A204.1 (cell line): Measurements from ENCODE around the gene VASN.
"Not testable (repeated sequence)": the region's sequence is repeated elsewhere in the genome, so short reads cannot be mapped to it uniquely, and the experiment has no call there.

Experiments used
- FAIRE-seq: peaks from 2 replicates; lab custom pipeline; 2012; peaks lifted over from hg19 to GRCh38; lab: Jason Lieb, UNC

VASN gene

DNA sequence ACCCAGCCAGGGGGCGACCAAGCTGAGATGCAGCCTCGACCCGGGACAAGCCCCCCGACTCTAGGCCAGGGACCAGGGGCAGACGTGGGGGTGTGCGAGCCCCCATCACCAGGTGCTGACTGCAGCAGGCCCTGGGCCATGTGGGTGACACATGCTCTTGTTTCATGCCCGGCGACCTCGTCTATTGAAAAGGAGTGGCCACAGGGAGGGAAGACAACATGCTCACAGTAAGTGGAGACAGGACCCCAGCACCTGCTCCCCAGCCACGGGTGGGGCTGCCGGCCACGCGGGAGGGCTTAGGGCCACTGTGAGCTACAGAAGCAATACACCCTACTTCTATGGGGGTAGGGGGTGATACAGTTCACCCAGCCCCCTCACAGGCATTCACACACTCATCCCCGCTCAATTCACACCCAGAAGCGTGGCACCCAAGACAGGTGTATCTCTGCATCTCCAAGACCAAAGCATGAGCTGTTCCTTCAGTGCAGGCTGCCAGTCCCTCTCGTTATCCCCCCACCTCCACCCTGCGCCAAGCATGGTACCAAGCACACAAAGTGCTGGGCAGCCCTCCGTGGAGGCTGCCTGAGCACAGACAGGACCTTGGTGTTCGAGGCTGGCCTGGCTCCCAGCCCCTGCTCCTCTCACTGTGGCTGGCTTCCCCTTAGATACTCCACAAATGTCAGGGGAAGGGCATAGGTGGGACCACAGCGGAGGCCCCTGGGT lies 13.6 kb downstream of the VASN start:
- FAIRE-seq = no peak

GRCh38 chr16:4385789-4386450 lies 14.3 kb downstream of the VASN start:
- no peak for FAIRE-seq

- no peak for FAIRE-seq
Observed at GRCh38 chr16:4386451-4386805, 14.8 kb downstream of the VASN start.

DNA sequence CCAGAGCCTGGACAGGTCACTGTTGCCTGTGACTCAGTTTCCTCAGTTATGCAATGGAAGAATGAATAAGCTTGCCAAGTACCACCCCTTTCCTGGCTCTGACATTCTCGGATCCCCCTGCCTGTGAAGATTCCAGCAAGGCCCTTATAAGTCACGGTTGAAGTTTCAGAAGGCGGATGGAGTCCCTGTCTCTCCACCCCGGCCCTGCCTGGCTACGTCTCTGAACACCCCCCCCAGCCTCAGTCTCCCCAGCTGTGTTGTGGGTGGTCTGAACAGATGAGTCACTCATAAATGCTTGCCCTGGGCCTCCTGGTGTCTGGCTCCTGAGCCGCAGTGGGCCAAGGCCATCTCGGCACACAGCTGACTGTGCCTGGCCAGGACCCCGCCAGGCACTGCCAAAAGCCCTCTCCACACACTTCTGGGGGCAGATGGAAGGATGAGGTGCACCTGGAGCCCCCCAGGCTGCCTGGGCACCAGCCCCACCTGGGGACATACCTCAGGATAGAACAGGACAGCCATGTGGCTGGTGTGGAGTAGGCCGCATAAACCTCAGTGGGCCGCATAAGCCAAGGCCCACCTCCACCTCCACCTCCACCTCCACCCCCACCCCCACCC lies 15.4 kb downstream of the VASN start:
- FAIRE-seq = no peak

GRCh38 chr16:4387781-4388180 lies 16.1 kb downstream of the VASN start:
- FAIRE-seq = no peak

DNA sequence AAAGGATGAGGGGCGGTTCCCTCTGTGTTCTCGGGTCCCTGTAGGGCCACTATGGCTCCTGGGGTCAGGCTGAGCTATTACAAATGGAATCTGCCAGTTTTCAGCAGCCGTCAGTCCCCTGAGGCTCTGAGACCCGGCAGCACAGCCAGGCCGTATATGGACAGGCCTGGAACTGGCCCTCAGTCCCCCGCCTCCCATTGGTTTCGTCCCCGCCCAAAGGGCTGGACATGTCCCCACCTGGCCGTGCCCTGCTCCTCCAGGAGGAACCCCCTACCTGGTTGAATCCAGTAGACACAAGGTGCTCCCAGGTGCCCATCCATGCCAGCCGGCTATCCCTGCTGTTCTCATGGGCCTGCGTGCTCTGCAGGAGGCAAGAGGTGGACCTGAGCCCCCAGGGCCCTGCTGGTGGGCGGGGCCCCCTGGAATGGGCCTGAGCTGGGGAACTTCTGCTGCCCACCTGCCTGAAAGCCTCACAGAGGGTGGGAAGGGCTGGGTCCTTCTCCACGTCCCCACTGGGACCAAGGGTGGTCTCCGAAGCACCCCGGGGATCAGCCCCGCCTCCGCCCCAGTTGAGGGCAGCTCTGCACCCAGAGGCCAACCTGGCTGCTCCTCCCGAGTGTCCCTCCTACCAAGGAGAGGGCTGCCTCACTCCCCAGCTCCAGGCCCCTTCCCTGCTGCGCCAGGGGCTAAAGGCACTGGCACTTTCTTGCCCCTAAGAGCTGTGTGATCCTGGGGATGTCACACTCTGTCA lies 16.8 kb downstream of the VASN start:
- FAIRE-seq = no peak

DNA sequence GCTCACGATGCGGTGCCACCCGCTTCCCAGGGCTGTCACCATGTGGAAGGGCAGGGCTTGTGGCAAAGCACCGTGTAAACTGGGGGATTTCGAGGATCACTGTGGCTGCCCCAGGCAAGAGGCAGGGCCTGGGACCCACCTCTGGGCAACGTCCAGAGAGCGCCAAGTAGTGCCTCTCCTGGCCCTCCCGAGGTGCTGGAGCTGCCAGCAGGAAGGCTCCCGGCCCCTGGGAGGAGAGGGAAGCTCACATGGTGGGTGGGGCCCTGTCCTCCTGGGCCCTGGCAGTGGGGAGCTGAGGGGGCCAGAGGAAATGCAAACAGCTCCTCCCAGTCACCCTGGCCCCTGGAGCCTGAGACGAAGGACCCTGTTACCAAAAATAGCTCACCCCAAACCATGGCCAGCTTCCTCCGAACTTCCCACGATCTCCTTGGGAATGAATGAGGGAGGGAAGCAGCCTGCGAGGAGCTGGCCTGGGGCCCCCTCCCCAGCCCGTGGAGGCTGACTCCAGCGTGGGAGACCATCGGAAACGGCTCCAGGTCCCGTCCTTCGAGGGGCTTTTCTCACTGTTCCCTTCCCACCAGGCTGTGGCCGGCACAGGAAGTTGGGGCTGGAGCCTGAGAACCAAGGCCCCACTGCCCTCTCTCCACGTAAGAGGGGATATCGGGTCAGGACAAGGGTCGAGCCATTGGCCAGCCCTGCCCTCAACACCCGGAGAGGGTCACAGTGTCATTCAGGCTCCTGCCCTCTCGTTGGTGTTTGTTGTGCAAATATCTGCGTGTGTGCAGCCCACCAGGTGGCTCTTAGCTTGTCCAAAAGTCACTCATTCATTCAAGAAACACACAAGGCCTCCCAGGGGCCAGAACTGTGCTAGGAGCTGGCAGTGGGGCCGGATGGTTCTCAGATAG lies 17.7 kb downstream of the VASN start:
- FAIRE-seq = no peak

DNA sequence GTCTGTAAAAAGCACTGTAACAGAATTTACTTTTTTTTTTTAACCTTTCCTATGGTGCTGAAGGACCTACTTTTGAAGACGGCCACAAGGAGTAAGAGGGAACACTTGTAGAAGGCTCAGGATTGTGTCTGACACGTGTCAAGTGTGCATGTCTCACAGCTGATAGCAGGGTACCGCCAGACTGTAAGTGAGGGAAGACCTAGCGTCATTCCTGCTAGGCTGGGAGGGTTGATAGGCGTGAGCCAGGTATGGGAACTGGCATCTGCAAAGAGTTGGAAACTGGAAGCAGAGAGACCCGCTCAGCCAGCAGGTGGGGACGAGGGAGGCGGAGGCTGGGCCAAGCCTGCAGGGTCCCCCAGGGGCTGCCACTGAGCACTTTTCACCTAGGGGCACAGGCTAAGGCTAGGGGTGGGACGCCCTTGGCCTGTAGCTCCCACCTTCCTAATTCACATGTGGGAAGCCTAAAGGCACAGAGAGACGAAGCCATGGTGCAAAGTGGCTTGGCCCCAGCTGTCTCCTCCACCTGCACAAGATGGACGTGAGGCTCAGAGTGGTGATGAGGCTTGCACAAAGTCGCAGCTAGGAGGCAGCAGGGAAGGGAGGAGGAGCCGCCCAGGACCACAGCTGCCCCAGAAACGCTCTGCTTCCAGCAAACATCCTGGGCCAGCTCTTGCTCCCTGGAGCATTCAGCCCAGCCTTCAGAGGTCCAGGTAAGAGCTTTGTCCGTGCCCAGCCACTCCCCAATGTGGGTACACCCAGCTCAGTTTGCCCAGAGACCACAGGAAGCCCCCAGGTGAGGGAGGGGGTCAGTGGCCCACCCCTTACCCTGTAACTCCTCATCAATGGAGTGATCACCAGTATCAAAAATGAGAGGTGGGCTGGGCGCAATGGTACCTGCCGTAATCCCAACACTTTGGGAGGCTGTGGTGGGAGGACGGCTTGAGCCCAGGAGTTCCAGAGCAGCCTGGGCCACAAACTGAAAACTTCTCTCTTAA lies 18.9 kb downstream of the VASN start:
- FAIRE-seq = no peak

DNA sequence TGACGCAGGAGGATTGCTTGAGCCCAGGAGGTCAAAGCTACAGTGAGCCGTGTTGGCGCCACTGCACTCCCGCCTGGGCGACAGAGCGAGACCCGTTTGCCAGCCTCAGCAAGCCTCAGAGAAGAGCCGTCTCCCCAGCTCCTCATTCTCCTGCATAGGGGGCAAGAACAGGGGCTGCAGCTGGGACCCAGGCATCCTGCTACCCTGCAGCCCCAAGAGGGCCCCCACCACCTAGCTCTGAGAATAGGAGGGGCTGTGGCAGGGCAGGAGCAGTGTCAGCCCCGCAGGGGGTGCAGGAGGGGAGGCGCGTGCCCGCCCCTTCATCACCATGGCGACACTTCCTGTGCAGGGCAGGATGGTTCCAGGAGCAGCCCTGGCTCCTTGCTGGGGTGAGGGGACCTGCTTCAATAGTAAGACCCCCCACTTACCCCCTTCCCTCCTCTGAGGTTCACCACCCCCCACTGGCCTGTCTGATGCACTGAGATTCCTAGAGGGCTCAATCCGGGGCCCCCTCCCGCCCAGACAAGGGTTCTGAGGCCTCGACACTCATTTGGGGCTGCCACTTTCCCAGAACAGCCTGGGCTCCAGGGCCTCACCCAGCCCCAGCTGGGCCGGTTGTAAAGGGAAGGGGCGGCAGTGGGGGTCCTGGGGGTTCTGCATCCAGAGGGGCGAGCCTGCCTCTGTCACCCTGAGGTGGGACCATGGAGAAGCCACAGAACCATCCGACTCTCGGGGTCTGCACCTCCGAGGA lies 20.2 kb downstream of the VASN start:
- no peak for FAIRE-seq

DNA sequence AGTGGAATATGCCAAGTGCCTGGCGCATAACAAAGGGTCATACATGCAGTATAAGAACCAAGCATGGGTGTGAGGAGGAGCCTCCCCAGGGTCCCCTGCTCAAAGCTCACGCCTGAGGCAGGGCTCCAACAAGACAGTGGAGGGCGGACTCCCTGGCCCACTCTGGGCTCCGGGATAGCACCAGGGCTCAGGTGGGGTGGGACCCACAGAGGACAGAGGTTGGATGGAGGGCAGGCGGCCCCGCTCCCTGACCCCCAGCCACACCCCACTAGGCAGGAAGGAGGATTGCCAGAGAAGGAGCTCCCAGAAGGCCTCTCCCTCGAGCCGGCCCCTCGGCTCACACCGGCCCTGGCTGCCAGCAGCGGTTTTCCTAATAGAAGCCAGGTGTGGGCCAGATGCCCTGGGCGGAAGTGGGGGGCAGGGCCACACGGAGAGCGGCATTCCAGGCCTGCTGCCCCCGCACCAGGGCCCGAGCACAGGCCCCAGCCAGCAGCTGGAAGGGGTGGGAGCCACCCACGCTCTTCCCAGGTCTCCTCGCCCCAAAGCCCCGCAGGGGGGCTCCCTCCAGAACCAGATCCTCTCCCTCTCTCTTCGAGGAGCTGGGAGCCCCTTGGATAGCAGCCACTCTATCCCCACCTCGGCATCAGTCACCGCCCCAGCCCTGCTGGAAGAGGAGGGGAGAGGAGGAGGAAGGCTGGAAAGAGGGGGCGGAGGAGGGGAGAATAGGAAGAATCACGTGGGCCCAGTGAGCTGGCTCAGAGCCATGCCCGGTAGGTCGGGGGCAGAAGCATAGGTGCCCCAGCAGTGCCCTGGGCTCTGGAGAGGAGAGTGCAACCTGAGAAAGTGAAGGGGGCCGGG lies 21.0 kb downstream of the VASN start:
- no peak for FAIRE-seq

DNA sequence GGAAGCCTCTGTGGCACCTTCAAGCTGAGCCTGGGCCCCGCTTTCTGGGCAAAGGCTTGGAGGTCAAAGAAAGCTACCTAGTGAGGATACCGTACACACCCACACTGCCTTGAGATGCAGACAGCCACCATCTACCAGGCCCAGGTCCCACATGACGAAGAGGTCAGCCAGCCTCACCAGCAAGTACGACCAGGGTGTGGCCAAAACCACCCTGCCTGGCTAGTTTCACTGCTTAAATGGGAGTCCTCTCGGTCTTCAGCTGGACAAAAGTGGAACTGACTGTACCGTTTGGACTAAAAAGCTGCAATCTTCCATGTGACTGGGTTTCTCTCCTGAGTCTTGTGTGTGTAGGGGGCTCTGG lies 21.6 kb downstream of the VASN start:
- FAIRE-seq = no peak

DNA sequence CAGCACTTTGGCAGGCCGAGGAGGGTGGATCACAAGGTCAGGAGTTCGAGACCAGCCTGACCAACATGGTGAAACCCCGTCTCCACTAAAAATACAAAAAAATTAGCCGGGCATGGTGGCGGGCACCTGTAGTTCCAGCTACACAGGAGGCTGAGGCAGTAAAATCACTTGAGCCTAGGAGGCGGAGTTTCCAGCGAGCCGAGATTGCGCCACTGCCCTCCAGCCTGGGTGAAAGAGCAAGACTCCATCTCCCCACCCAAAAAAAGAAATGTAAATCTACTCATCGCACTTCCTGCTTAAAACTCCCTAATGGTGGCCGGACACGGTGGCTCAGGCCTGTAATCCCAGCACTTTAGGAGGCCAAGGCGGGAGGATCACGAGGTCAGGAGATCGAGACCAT lies 22.2 kb downstream of the VASN start:
- not testable (repeated sequence) for FAIRE-seq

GRCh38 chr16:4395055-4395726 lies 23.5 kb downstream of the VASN start:
- no peak for FAIRE-seq

- no peak for FAIRE-seq
Observed at GRCh38 chr16:4399001-4399730, 27.5 kb downstream of the VASN start.

GRCh38 chr16:4401094-4401501 lies 29.4 kb downstream of the VASN start:
- no peak for FAIRE-seq

DNA sequence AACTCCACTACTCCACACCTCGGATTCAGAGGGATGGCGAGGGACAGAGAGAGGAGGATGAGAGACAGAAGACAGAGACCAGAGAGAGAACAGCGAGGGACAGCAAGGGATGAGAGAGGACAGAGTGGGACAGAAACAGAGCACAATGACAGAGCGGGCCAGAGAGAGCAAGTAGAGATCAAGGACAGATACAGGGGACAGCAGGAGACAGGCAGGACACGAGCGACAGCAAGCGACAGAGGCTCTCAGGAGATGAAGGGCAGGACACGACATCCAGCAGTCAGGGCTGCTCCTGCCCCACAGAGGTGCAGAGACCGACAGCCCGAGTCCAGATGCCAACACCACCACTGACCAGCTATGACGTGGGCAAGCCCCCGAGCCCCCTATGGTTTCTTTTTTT lies 29.9 kb downstream of the VASN start:
- FAIRE-seq = no peak

GRCh38 chr16:4402439-4403132 lies 30.9 kb downstream of the VASN start:
- no peak for FAIRE-seq
